ENCODE results near the gene SERPINA10.

SERPINA10 gene

GRCh38 chr14:94317259-94317658, 24.2 kb upstream of the SERPINA10 start:
- DNase-seq (ENCODE audit: extremely low spot score) = no peak
- POLR2A ChIA-PET = no interaction called here
- CTCF ChIA-PET = no interaction called here
- TF ChIP-seq TARDBP (IDR thresholded peaks at IDR 0.05) (no peak), PKNOX1 (IDR thresholded peaks at IDR 0.05) (no peak), LEF1 (IDR thresholded peaks at IDR 0.05; ENCODE audit: borderline replicate concordance) (no peak), ZNF384 (IDR thresholded peaks at IDR 0.05) (no peak), NFRKB (IDR thresholded peaks at IDR 0.05) (no peak), FOXM1 (IDR thresholded peaks at IDR 0.05; ENCODE audit: borderline replicate concordance) (no peak), BHLHE40 (IDR thresholded peaks at IDR 0.05; ENCODE audit: borderline replicate concordance) (no peak), SUZ12 (IDR thresholded peaks at IDR 0.05) (no peak), HDGF (IDR thresholded peaks at IDR 0.05; ENCODE audit: borderline replicate concordance) (no peak), L3MBTL2 (conservative IDR thresholded peaks at IDR 0.05) (no peak), CTBP1 (IDR thresholded peaks at IDR 0.05; ENCODE audit: borderline replicate concordance) (no peak), ARNT (IDR thresholded peaks at IDR 0.05) (no peak), ELF4 (IDR thresholded peaks at IDR 0.05) (no peak), FOXA1 (IDR thresholded peaks at IDR 0.05) (no peak), SP1 (IDR thresholded peaks at IDR 0.05) (no peak), FOXK2 (IDR thresholded peaks at IDR 0.05) (no peak)

- CTCF ChIA-PET = no interaction called here
- TF ChIP-seq BHLHE40 (IDR thresholded peaks at IDR 0.05; ENCODE audit: borderline replicate concordance) (no peak), LEF1 (IDR thresholded peaks at IDR 0.05; ENCODE audit: borderline replicate concordance) (no peak), TARDBP (IDR thresholded peaks at IDR 0.05) (no peak), FOXA1 (IDR thresholded peaks at IDR 0.05) (no peak), SP1 (IDR thresholded peaks at IDR 0.05) (no peak), SUZ12 (IDR thresholded peaks at IDR 0.05) (no peak), CTBP1 (IDR thresholded peaks at IDR 0.05; ENCODE audit: borderline replicate concordance) (no peak), ZNF384 (IDR thresholded peaks at IDR 0.05) (no peak), HDGF (IDR thresholded peaks at IDR 0.05; ENCODE audit: borderline replicate concordance) (no peak), FOXM1 (IDR thresholded peaks at IDR 0.05; ENCODE audit: borderline replicate concordance) (no peak), FOXK2 (IDR thresholded peaks at IDR 0.05) (no peak), L3MBTL2 (conservative IDR thresholded peaks at IDR 0.05) (no peak), ARNT (IDR thresholded peaks at IDR 0.05) (no peak)
These were observed 23.6 kb upstream of the SERPINA10 start for GRCh38 chr14:94316692-94317091.

DNA sequence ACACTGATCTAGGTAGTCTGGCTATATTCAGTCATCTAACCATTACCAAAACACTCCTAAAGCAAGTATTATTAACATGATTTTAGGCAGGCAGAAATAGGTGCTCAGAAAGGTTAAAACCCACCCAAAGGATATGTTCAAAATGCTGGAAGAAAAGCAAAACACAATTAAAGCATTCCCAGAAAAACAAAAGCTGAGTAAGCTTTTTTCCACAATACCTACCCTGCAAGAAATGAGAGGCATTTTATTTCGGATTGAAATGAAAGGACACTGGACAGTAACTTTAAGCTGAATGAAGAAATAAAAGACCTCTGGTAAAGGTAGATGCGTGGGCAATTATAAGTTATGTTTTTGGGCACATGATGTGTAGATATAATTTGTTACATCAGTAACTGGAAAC, 21.8 kb upstream of the SERPINA10 start:
- ChIA-PET CTCF (interaction anchor here (0.7 to 0.8 kb wide), 2 partner anchors 61 to 76 kb away, joined by 3 read pairs; no protein-coding TSS in a partner anchor), POLR2A (no interaction called here)

More at GRCh38 chr14:94316692-94317091, 23.6 kb upstream of the SERPINA10 start:
- no peak for DNase-seq (ENCODE audit: extremely low spot score)
- POLR2A ChIA-PET = no interaction called here

DNA sequence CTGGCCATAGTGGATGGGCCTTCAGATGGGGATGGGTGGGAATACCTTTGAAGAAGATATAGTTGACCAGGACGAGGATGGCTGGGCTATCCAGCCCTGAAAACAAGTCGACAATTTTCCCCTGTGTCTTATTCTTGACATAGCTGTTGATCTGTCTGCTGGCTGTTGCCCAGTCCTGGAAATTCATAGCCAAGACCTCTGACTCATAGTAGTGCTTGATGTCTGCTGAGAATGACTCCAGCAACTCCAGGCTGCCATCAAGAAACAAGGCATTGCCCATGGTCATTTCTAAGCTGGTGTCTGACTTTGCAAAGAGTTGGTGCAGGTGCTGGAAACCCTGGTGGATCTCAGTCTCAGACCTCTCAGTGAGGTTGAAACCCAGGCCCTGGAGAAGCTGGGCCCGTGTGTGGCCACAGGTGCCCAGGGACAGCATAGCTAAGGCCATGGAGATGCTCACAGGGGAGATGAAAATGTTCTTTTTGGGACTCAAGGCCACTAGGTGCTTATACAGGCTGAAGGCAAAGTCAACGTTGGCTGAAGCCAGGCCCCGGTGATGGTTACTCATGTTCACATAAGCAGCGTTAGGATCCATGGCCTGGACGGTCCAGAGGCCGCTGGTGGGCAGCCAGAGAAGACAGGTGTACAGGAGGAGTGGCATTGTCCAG, 21.1 kb upstream of the SERPINA10 start:
- CTCF ChIA-PET = interaction anchor here (0.7 kb wide), 1 partner anchor 77 kb away, joined by 3 read pairs; no protein-coding TSS in a partner anchor
- no peak for DNase-seq (ENCODE audit: extremely low spot score)
- TF ChIP-seq BHLHE40 (IDR thresholded peaks at IDR 0.05; ENCODE audit: borderline replicate concordance) (no peak), ZNF384 (IDR thresholded peaks at IDR 0.05) (no peak), SUZ12 (IDR thresholded peaks at IDR 0.05) (no peak), FOXM1 (IDR thresholded peaks at IDR 0.05; ENCODE audit: borderline replicate concordance) (no peak), NFRKB (IDR thresholded peaks at IDR 0.05) (no peak), HDGF (IDR thresholded peaks at IDR 0.05; ENCODE audit: borderline replicate concordance) (no peak), CTBP1 (IDR thresholded peaks at IDR 0.05; ENCODE audit: borderline replicate concordance) (no peak)
- POLR2A ChIA-PET = no interaction called here

More for the DNA sequence above, 21.8 kb upstream of the SERPINA10 start:
- TF ChIP-seq ELF4 (IDR thresholded peaks at IDR 0.05) (no peak), CTBP1 (IDR thresholded peaks at IDR 0.05; ENCODE audit: borderline replicate concordance) (no peak), TARDBP (IDR thresholded peaks at IDR 0.05) (no peak), ZNF384 (IDR thresholded peaks at IDR 0.05) (no peak), BHLHE40 (IDR thresholded peaks at IDR 0.05; ENCODE audit: borderline replicate concordance) (no peak), SUZ12 (IDR thresholded peaks at IDR 0.05) (no peak), ARNT (IDR thresholded peaks at IDR 0.05) (no peak), FOXK2 (IDR thresholded peaks at IDR 0.05) (no peak)
- no peak for DNase-seq (ENCODE audit: extremely low spot score)

GRCh38 chr14:94312481-94313246, 19.6 kb upstream of the SERPINA10 start:
- no peak for DNase-seq (ENCODE audit: extremely low spot score)
- ChIA-PET POLR2A (no interaction called here), CTCF (no interaction called here)
- no peak for TF ChIP-seq L3MBTL2 (conservative IDR thresholded peaks at IDR 0.05)
- TF ChIP-seq LEF1 (IDR thresholded peaks at IDR 0.05; ENCODE audit: borderline replicate concordance) = no peak
- TF ChIP-seq TARDBP (IDR thresholded peaks at IDR 0.05) = no peak
- TF ChIP-seq HDGF (IDR thresholded peaks at IDR 0.05; ENCODE audit: borderline replicate concordance) = no peak
- no peak for TF ChIP-seq FOXK2 (IDR thresholded peaks at IDR 0.05)
- no peak for TF ChIP-seq SUZ12 (IDR thresholded peaks at IDR 0.05)
- TF ChIP-seq ARNT (IDR thresholded peaks at IDR 0.05) = no peak
- TF ChIP-seq ELF4 (IDR thresholded peaks at IDR 0.05) = no peak
- no peak for TF ChIP-seq PKNOX1 (IDR thresholded peaks at IDR 0.05)
- TF ChIP-seq CTBP1 (IDR thresholded peaks at IDR 0.05; ENCODE audit: borderline replicate concordance) = no peak
- no peak for TF ChIP-seq SP1 (IDR thresholded peaks at IDR 0.05)
- TF ChIP-seq FOXA1 (IDR thresholded peaks at IDR 0.05) = no peak
- TF ChIP-seq NFRKB (IDR thresholded peaks at IDR 0.05) = no peak

GRCh38 chr14:94310248-94310647, 17.2 kb upstream of the SERPINA10 start:
- ChIA-PET CTCF (no interaction called here), POLR2A (no interaction called here)
- peak; percentile 0 for DNase-seq (ENCODE audit: extremely low spot score)
- no peak for TF ChIP-seq LEF1 (IDR thresholded peaks at IDR 0.05; ENCODE audit: borderline replicate concordance)
- TF ChIP-seq ZNF384 (IDR thresholded peaks at IDR 0.05) = no peak

Data from HEK293T (cell line).